Muscle layer of duodenum (tissue), 2 donors: ENCODE data around the gene PATJ.

Experiments
- H3K27ac ChIP-seq: one replicate; pipeline ENCODE4 v1.7.0; 2013; ENCODE audit warnings: mild to moderate bottlenecking, low read length
- H3K27me3 ChIP-seq: one replicate; pipeline ENCODE4 v1.7.0; 2013; ENCODE audit warnings: low read depth, mild to moderate bottlenecking, control low read depth, low read length
- H3K36me3 ChIP-seq, 2 donors: one replicate each; pipeline ENCODE4 v1.7.0; 2013; ENCODE audit warnings: low read length in 2 of 2, control low read depth in 1 of 2, mild to moderate bottlenecking in 1 of 2; ENCODE audit not compliant: insufficient read depth in 2 of 2, control insufficient read depth in 1 of 2
- H3K4me1 ChIP-seq, 2 donors: one replicate each; pipeline ENCODE4 v1.7.0; 2013; ENCODE audit warnings: low read length in 2 of 2, mild to moderate bottlenecking in 2 of 2, control low read depth in 1 of 2, moderate library complexity in 1 of 2; ENCODE audit not compliant: insufficient read depth in 2 of 2, control insufficient read depth in 1 of 2
- H3K4me3 ChIP-seq, 2 donors: one replicate each; pipeline ENCODE4 v1.7.0; 2013; ENCODE audit warnings: low read length in 2 of 2, low read depth in 1 of 2, mild to moderate bottlenecking in 1 of 2
- H3K9me3 ChIP-seq, 2 donors: one replicate each; pipeline ENCODE4 v1.7.0; 2013; ENCODE audit warnings: low read length in 2 of 2, control low read depth in 1 of 2, mild to moderate bottlenecking in 1 of 2; ENCODE audit not compliant: control insufficient read depth in 1 of 2
- donor health status: healthy.

The PATJ gene

GRCh38 chr1:61749574-61749973 lies 7.3 kb downstream of the PATJ start:
- H3K36me3 ChIP-seq, result no peaks in the 10 kb centered on the region
- no peaks in the 10 kb centered on the region for H3K9me3 ChIP-seq
- no peak overlapping the region for H3K4me3 ChIP-seq
- no peaks in the 10 kb centered on the region for H3K27me3 ChIP-seq
- peaks cover 0 to 5% of the 10 kb centered on the region in 2 donors for H3K4me1 ChIP-seq
- no peak overlapping the region for H3K27ac ChIP-seq

GRCh38 chr1:61752921-61753389 lies 10.7 kb downstream of the PATJ start:
- no peaks in the 10 kb centered on the region for H3K4me1 ChIP-seq
- no peak overlapping the region for H3K4me3 ChIP-seq
- H3K27ac ChIP-seq, result no peak overlapping the region
- no peaks in the 10 kb centered on the region for H3K36me3 ChIP-seq
- no peaks in the 10 kb centered on the region for H3K9me3 ChIP-seq
- no peaks in the 10 kb centered on the region for H3K27me3 ChIP-seq

- Histone ChIP-seq H3K27ac (no peak overlapping the region), H3K4me3 (no peak overlapping the region), H3K9me3 (no peaks in the 10 kb centered on the region), H3K4me1 (no peaks in the 10 kb centered on the region), H3K27me3 (no peaks in the 10 kb centered on the region), H3K36me3 (no peaks in the 10 kb centered on the region)
Measured at GRCh38 chr1:61753998-61754508, 11.8 kb downstream of the PATJ start.

- Histone ChIP-seq H3K4me3 (no peak overlapping the region), H3K4me1 (no peaks in the 10 kb centered on the region), H3K9me3 (no peaks in the 10 kb centered on the region), H3K27ac (no peak overlapping the region), H3K36me3 (no peaks in the 10 kb centered on the region), H3K27me3 (no peaks in the 10 kb centered on the region)
Measured at GRCh38 chr1:61754545-61754944, 12.3 kb downstream of the PATJ start.

- Histone ChIP-seq H3K4me1 (no peaks in the 10 kb centered on the region), H3K4me3 (no peak overlapping the region), H3K27ac (no peak overlapping the region), H3K27me3 (no peaks in the 10 kb centered on the region), H3K36me3 (no peaks in the 10 kb centered on the region), H3K9me3 (no peaks in the 10 kb centered on the region)
Measured at GRCh38 chr1:61756773-61757172, 14.5 kb downstream of the PATJ start.

- Histone ChIP-seq H3K4me1 (no peaks in the 10 kb centered on the region), H3K9me3 (no peaks in the 10 kb centered on the region), H3K27me3 (no peaks in the 10 kb centered on the region), H3K4me3 (no peak overlapping the region), H3K27ac (no peak overlapping the region), H3K36me3 (no peaks in the 10 kb centered on the region)
Measured at GRCh38 chr1:61757950-61758349, 15.7 kb downstream of the PATJ start.

GRCh38 chr1:61770131-61770530 lies 27.9 kb downstream of the PATJ start:
- Histone ChIP-seq H3K9me3 (no peaks in the 10 kb centered on the region), H3K27ac (no peak overlapping the region), H3K4me3 (no peak overlapping the region), H3K36me3 (peaks cover 0 to 4% of the 10 kb centered on the region in 2 donors), H3K27me3 (no peaks in the 10 kb centered on the region), H3K4me1 (no peaks in the 10 kb centered on the region)

- Histone ChIP-seq H3K4me3 (no peak overlapping the region), H3K4me1 (no peaks in the 10 kb centered on the region), H3K27me3 (no peaks in the 10 kb centered on the region), H3K36me3 (peaks cover 0 to 11% of the 10 kb centered on the region in 2 donors), H3K27ac (no peak overlapping the region), H3K9me3 (no peaks in the 10 kb centered on the region)
Measured at GRCh38 chr1:61776091-61776490, 33.8 kb downstream of the PATJ start.

GRCh38 chr1:61779231-61779630 lies 37.0 kb downstream of the PATJ start:
- no peaks in the 10 kb centered on the region for H3K27me3 ChIP-seq
- H3K4me3 ChIP-seq, result no peak overlapping the region
- no peak overlapping the region for H3K27ac ChIP-seq
- H3K36me3 ChIP-seq, result peaks cover 0 to 8% of the 10 kb centered on the region in 2 donors
- H3K9me3 ChIP-seq, result no peaks in the 10 kb centered on the region
- no peaks in the 10 kb centered on the region for H3K4me1 ChIP-seq

GRCh38 chr1:61781151-61781550 lies 38.9 kb downstream of the PATJ start:
- Histone ChIP-seq H3K9me3 (no peaks in the 10 kb centered on the region), H3K27me3 (no peaks in the 10 kb centered on the region), H3K36me3 (peaks cover 0 to 8% of the 10 kb centered on the region in 2 donors), H3K4me3 (no peak overlapping the region), H3K4me1 (no peaks in the 10 kb centered on the region), H3K27ac (no peak overlapping the region)

GRCh38 chr1:61782771-61783170 lies 40.5 kb downstream of the PATJ start:
- H3K9me3 ChIP-seq, result no peaks in the 10 kb centered on the region
- H3K27ac ChIP-seq, result no peak overlapping the region
- H3K4me1 ChIP-seq, result no peaks in the 10 kb centered on the region
- H3K36me3 ChIP-seq, result peaks cover 2 to 6% of the 10 kb centered on the region in 2 donors
- no peaks in the 10 kb centered on the region for H3K27me3 ChIP-seq
- no peak overlapping the region for H3K4me3 ChIP-seq

- H3K4me3 ChIP-seq, result no peak overlapping the region
- H3K4me1 ChIP-seq, result no peaks in the 10 kb centered on the region
- H3K27ac ChIP-seq, result no peak overlapping the region
- H3K27me3 ChIP-seq, result no peaks in the 10 kb centered on the region
- H3K9me3 ChIP-seq, result no peaks in the 10 kb centered on the region
- H3K36me3 ChIP-seq, result peaks cover 4 to 6% of the 10 kb centered on the region in 2 donors
Measured at GRCh38 chr1:61784726-61785125, 42.4 kb downstream of the PATJ start.
